8988T (cell line): Measurements from ENCODE around the gene ITGA3.

Source experiments
- DNase-seq: peaks from one replicate; pipeline ENCODE4 v3.0.0; 2011

Gene ITGA3

DNA sequence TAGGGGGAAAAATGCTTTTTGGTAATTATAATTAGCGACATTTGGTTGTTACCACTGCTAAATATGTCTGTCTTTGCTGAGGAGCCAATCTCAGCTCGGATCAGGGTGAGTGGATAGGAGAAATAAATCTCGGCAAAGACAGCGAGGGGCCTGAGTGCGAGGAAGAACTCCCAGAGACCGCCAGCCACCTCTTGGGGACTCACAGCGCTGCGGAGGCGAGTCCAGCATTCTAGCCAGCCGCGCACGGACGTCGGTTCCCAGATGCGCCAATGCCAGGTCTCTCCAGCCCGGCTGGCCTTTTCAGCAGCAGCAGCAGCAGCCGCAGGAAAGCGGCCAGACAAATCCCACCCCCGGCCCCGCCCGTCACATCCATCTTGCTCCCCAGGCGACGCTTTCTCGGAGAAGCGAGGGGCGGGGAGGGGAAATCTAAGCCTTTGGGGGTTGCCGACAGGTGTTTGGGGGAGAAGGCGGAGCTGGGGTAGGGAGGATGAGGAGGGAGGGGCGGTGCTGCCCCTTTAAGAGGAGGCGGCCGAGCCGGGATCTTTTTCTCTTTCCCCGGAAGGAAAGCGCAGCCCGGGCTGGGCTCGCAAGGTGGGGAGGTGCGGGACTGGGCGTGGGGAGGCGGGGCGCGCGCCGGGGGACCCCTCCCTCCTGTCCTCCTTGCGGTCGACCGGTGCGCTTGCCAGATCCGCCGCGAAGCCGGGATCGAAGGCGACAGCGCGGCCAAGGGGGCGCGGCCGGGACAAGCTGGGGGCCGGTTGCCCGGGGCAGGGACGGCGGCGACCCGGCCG is at the start of gene ITGA3:
Gene ITGA3, plus strand, starts transcription at position 685 of the 791 bp plus-strand sequence. CDS start 330 bp downstream, outside the sequence.
- DNase-seq, result peak; percentile 92

DNA sequence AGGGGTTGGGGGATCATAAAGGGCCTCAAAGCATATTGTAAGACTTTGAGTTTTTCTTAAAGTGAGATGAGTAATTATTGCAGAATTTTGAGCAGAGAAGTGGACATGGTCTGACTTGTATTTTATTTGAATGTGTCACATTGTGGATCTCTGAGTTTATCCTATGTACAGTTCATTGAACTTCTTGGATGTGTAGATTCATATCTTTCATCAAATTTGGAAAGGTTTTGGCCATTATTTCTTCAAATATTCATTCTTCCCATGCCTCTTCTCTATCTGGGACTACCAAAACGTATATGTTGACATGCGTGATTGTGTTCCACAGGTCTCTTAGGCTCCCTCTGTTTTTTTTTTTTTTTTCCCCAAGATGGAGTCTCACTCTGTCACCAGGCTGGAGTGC is 46.6 kb upstream of the ITGA3 start:
- DNase-seq, result no peak

DNA sequence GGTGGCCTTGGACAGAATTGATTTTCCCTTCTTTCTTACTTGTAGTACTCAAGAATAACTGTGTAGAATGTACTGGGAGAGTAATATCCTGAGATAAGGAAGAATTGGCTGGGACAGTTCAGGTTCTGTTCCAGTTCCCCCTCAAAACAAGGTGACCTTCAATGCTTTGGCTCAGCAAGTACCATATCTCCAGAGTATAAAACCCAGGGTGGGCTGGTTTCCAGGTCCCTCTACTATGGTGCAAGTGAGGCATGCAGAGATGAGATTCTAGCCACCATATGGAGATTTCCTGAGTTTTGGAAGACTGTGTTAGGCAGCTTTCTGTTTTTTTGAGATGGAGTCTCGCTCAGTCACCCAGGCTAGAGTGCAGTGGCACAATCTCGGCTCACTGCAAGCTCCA is 42.8 kb upstream of the ITGA3 start:
- DNase-seq, result no peak

DNA sequence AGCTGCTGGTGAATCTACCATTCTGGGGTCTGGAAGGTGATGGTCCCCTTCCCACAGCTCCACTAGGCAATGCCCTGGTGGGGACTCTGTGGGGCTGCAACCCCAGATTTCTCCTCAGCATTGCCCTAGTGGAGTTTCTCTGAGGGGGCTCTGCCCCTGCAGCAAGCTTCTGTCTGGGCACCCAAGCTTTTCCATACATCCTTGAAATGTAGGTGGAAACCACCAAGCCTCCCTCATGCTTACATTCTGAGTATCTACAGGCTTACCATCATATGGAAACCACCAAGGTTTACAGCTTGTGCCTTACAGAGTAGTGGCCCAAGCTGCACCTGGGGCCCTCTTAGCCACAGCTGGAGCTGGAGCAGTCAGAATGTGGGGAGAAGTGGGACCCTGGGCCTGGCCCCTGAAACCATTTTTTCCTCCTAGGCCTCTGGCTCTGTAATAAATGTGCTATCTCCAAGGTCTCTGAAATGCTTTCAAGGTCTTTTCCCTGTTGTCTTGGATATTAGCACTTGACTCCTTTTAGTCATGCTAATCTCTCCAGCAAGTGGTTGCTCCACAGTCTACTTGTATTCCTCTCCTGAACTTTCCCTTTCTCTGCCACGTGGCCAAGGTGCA is 41.3 kb upstream of the ITGA3 start:
- no peak for DNase-seq

DNA sequence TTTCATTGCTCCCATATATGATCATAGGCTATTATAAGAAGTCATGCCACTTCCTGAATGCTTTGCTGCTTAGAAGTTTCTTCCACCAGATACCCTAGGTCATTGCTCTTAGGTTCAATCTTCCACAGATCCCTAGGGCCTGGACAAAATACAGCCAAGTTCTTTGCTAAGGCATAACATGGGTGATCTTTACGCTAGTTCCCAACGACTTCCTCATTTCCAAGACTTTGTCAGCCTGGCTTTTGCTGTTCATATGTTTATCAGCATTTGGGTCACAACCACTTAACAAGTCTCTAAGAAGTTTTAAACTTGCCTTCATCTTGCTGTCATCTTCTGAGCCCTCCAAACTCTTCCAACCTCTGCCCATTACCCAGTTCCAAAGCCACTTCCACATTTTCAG is 40.8 kb upstream of the ITGA3 start:
- DNase-seq, result no peak

DNA sequence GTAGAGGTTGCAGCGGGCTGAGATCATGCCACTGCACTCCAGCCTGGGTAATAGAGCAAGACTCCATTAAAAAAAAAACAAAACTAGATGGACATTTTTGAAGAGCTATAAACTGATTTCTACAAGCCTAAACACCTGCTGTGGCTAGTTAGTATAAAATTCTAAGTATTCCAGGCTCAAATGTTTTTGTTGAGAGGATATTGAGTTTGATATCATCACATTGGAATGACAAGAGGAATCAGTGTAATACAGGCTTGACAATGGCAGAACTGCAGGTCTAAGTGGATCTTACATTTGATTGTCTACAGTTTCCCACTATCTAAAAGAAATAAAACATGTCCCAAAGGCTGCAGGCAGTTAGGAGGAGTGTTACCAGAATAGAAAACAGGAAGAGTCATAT is 37.0 kb upstream of the ITGA3 start:
- no peak for DNase-seq

DNA sequence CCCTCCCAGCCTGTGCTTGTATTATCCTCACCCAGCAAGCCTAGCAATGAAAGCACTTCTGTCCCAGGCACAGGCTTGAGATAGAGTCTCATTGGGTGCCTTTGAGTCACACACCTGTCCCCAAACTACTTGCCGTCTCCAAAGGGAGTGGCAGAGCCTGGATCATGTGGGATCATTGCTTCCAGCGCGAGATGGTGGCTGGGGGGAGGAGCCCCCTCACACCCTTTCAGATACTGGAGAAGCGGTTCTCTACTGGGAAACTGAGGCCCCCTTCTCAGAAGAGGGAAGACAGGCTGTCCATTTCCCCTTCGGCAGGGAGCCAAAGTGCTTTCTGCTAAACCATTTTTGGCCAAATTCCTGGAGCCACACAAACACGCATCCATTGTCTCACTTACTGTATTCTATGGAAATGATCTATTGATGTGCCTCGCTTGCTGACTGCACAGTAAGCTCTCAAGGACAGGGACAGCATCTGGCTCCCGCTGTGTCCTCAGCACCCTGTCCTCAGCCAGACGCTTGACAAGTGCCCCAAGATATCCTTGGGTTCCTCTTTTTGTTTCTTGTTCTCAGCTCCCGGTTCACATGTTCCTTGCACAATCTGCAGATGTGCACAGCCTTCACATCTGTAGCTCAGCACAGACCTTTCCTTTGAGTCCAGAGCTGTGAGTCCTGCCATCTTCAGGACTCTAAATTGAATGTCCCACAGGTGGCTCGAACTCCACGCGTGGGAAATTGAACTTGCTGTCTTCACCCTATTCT is 34.9 kb upstream of the ITGA3 start:
- DNase-seq, result no peak

DNA sequence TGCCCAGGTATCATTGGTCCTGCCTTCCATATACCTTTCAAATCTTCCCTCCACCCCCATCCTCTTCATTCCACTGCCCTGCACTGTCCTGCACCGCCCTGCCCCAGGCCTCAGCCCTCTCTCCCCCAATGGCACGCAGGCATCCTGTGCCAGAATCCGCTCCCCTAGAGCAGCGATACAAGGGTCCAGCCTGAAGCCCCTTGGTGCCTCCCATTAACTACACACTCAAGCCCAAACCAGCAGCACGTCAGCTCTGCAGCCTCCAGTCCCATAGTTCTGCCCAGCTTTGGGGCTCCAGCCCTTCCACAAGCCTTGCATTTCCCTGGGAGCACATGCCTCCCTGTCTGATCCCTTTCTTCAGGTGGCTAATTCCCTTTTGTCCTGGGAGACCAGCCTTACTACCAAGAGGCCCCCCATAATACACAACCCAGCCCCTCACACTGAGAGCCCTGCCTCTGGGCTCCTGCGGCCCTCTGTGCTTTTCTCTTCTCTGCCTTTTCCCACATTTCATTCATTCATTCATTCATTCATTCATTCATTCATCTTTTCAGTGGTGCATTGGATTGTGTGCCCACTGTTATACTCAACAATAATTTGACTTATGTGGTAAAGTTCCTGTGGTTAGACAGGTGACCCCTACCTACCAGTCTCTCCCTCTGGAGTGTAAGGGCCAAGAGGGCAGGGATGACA is 34.1 kb upstream of the ITGA3 start:
- DNase-seq, result no peak

DNA sequence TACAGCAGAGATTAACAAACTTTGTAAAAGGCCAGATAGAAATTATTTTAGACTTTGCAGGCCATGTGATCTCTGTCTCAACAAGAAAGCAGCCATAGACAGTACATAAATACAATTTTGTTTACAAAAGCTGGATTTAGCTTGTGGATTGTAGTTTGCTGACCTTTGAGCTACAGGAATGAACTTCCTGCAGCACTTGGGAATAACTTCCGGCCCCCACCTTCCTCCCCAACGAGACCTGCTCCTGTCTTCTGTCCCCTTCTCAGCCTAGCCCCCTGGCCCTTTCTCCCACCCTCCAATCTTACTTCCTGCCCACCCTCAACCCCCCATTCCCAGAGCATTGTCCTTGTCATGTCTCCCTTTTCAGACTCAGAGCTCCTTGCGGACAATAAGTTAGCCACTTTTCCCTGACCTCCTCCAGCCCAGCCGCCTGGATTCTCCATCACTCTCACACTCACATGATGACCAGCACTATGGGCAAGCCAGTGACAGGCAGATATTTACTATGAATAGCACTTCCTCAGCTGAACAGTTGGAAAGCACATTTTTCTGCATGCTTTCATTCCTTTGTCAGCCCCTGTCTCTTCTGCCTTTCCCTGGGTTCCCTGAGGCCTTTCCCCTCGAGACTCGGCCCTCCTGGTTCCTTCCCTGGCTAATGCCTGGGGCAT is 33.3 kb upstream of the ITGA3 start:
- no peak for DNase-seq

DNA sequence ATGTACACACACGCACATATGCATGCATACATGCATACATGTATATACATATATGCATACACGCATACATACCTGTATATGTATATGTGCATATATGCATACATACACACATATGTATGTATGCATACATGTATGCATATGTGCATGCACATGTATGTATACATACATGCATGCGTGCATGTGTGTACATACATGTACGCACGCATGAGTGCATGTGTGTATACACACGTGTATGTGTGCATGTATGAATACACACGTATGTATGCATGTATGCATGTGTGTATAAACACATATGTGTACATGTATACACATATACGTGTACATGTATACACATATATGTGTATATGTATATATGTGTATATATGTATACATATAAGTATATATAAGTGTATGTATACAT is 32.4 kb upstream of the ITGA3 start:
- no peak for DNase-seq

DNA sequence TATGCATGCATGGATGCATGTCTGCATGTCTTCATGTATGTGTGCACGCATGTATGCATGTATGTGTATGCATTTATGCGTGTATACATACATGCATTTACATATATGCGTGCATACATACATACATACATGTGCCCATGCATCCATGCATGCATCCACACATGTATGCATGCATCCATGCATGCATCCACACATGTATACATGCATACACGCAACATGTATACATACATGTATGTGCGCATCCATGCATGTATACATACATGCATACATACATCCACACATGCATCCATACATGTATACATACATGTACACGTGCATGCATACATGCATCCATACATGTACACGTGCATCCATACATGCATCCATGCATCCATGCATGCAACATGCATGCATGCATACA is 31.1 kb upstream of the ITGA3 start:
- no peak for DNase-seq

DNA sequence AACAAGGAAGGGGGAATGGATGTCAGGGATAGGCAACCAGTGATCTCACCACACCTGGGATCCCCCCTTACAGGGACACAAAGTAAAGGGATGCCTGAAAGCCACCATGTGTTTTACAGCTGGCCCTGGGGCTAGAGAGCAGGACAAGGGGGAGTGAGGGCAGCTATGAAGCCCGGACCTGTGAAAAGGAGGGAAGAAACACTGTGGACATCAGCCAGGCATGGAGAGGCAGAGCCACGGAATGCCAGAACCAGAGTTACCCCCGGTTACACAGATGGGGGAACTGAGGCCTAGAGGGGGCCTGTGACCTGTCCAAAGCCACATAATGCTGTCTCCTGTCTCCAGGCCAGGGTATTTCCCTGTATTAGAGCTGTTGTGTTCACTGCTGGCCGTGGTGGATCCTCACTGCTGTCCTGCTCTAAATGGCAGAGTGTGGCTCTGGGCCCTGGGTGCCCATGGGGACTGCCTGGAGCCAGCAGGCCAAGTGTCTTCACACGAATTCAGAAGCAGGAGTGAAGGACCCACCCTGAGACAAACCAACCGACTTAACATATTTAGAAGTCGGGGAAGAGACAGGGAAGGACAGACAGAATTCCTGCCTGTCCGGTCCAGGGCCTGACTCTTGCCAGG is 29.7 kb upstream of the ITGA3 start:
- DNase-seq, result no peak

DNA sequence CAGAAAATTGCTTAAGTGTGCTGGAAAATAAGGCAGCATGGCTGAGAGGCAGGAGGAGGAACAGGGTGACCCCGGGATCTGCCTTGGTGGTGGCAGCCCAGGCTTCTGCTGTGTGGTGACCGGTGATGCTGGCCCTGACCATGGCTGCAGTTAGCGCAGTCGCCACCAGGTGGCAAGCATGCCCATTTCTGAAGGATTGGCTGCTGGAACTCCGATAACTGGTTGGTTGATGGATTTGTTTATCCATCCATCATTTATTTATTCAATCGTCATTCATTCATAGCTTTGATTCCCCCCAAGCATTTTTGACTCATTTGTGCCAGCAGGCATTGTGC is 29.1 kb upstream of the ITGA3 start:
- no peak for DNase-seq

DNA sequence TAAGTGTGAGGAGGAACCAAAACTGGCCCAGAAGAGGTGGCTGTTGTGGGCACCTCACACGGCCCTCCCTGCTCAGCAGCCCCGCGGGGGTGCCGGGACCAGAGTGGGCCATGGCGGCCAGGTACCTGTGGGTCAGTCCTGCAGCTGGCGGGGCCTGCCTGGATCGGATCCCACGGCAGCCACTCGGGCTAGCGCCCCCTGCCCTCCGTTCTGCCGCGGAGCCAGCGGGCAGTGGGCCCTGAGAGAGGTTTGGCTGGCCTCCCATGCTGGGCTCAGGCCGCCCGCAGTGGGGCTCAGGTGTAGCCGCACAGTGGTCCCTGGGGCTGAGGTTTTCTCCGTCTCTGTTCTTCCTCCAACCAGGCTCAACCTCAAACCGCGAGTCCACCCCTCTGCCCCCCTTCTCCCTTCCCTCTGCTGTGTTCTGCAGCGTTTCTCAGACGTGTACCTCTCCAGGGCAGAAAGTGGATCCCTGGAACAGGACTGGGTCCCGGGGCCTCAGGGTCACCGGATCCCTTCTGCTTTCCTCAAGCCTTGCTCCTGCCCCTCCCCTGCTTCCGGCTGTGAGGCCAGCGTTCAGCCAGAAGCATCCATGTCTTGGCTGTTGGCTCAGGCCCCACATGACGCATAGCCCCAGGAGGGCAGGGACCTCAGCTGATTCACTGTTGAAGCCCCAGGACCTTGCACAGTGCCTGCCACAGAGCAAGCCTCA is 28.6 kb upstream of the ITGA3 start:
- peak; percentile 86 for DNase-seq

DNA sequence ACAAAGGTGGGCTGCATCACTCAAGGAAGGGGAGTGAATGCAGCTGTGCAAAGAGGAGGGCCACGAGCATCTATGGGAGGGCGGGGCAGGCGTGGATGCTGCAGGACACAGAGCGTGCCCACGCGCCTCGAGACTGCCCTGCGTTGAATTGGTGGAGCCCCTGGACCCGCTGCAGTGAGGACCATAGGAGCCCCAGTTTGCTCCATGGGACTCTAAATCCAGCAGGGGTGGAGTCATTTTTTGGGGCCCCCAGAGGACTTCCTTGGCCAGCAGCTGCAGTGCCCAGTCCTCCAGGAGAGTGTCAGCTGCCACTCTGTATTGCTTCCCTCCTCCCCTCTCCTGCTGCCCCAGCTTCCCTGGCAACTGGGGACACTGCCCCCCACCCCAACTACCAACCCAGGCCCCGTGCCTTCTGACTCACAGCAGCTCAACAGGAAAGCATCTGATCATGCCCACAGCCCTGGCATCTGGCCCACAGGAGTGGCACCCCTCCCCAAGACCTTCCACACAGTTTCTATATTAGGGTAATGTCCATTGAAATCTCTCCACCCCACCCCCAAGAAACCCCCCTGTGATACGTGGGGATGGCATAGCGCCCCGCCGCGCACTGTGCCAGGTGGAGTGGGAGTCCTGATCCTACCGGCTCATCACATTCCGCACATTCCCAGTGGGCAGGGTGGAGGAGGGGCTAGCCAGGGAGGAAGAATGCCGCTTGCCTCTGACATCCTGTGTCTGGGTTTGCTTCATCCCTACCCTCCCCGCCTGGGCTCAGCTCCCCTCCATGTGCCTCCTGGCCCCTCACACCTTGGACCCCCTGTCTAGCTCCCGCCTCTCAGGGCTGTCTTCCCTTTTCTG is 27.8 kb upstream of the ITGA3 start:
- DNase-seq, result peak; percentile 92

DNA sequence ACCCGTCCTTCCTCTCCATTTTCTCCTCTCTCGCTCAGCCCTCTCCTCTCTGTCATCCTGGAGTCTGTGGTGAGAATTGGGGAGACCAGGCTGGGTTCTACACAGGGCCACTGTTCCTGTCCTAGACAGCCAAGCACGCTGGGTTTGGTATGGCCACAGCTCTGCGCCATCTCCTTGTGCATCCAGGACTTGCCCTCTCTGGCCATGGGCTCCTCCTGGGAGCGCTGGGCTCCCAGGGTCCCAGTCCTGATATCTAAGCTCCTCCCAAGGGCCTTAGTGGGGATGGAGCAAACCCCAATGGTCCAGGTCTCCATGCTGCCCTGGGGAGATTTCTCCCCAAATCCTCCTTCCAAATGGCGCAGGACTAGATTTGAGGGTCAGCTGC is 27.2 kb upstream of the ITGA3 start:
- DNase-seq, result no peak

DNA sequence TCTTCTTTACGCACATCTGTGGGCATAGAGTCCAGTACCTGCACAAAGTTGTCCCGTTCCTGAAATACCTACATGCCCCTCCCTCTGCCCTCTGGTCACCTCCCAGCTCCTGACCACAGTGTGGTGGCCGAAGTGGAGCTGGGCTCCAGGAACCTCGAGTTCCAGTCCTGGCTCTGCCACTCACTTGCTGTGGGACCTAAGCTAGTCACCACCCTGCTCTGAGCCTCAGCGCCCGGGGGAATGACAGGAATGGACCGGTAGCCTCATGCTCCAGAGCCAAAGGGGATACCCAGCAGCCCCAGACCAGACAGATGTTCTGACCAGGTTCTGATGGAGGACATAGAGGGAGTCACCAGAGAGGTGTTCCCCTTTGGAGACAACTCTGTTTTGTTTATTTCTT is 26.7 kb upstream of the ITGA3 start:
- no peak for DNase-seq

DNA sequence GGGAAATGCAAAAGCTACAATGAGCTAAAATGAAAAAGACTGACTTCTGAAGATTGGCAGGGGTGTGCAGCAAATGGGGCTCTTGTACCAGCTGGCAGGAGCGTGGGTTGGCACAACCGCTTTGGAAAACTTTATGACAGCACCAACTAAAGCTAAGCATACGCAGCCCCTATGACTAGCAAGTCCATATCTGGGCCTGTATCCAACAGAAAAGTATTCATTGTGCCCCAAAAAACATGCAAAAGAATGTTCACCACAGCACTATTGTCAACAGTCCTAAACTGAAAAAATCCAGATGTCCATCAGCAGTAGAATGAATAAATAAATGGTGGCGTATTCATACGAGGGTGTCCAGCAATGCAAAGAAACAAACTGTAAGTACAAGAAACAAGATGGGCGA is 22.6 kb upstream of the ITGA3 start:
- DNase-seq, result no peak

DNA sequence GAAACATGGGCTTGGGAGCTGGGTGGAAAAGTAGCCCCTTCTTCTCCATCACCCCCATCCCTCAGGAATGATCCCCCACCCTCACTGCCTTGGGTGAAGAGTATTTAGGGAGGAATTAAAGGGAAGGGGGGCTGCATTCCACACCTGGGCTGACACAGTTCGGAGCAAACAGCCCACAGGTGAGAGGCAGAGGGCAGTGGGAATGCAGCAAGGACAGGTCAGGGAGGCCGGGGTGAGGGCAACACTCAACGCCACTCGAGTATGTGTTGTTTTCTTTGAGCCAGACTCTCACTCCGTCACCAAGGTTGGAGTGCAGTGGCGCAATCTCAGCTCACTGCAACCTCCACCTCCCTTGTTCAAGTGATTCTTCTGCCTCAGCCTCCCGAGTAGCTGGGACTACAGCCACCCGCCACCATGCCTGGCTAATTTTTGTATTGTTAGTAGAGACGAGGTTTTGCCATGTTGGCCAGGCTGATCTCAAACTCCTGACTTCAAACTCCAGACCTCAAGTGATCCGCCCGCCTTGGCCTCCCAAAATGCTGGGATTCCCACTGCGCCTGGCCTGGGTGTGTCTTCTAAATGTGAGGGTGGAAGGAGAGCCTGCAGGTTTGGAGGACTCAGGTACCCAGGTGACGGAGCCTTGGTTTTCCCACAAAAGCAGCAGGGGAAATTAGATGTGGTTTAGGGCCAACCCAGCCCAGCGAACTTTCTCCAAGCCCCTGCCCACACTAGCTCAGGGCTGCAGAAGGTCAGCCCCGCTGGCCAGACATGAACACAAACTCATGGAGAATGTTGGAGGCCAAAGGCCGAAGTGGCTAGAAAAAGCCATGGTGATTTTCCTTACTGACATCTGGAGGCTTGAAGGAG is 21.2 kb upstream of the ITGA3 start:
- no peak for DNase-seq

DNA sequence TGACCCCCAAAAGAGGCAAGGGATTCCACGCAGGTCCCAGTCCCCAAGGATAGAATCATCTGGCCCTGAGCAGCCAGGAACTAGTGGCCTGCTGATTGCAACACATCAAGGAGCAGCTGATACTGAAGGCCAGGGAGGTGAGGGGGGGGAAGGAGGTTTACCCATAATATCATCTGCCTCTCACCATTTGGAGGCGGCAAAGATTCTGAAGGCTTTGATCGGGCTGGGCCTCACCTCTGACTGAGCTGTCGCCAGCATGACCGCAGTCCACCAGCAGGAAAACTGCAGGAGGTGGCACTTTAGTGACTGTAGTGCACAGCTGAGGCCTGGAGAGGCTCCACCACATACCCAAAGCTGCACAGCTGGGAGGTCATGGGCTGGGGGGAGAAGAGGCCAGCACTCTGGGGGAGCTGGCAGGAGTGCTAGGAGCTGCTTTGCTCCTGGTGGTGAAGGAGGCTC is 20.5 kb upstream of the ITGA3 start:
- no peak for DNase-seq
